Limb (tissue), 2 donors: ENCODE measurements around the gene IL12RB1.

Experiments used
- DNase-seq, 2 donors: peaks; one replicate each; pipeline ENCODE4 v3.0.0-alpha.2; 2016; ENCODE audit errors: extremely low spot score in 2 of 2

The IL12RB1 gene

DNA sequence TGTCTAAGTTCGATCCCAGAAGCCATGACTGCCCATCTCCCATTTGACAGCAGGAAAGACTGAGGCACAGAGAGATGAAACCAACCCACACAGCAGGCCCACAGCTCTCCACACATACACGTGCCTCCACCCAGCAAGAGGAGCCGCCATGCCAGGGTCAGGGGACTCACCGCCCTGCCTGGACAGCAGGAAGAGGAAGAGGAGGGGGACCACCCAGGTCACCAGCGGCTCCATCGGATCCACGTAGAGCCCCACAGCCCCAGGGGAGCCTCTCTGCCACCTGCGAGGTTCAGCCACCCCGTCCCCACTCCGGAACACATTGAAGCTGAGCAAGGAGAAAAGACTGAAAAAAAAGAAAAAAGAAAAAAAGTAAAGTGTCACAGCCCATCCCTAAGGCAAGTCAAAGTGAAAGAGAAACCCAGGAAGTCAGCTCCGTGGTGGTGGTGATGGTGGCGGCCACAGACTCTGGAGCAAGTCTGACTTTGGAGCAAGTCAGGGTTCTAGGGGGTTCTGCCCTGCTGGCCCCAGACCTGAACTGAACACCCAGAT, at the start of gene IL12RB1:
TSS of gene IL12RB1 (minus strand) at position 345 of the 549 bp plus-strand sequence. CDS start at position 234, 111 bp downstream.
- DNase-seq = no peak

DNA sequence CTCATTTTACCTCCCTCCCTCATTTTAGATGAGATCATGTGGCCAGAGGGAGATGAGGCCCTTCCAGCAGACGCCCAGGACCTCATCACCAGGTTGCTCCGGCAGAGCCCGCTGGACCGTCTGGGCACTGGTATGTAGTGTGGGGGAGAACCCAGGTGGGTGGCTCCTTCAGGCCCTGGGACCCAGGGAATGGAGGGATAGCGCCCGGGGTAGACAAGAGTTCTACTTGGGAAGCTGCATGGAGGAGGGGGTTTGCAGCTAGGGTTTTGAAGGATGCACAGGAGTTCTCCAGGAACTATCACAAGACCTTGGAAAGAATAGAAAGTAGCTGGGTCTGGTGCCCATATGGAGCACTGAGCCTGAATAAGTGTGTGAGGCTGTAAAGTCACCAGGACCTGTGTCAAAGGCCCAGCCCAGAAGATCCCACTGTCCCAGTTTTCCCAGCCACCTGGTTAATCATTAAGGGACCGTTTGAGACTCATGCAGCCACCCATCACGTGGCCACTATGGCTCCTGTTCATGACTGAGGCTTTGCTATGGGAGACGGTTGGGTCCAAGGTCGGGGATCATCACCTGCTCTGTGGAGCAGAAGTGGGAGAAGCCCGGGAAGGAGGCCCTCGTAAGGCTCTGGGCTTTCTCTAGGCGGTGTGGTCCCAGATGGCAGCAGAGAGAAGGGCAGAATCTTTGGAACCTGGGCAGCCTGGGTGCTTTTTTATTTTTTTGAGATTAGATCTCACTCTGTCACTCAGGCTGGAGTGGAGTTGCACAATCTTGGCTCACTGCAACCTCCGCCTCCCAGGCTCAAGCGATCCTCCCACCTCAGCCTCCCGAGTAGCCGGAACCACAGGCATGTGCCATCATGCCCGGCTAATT, 49.2 kb upstream of the IL12RB1 start:
- no peak for DNase-seq

DNA sequence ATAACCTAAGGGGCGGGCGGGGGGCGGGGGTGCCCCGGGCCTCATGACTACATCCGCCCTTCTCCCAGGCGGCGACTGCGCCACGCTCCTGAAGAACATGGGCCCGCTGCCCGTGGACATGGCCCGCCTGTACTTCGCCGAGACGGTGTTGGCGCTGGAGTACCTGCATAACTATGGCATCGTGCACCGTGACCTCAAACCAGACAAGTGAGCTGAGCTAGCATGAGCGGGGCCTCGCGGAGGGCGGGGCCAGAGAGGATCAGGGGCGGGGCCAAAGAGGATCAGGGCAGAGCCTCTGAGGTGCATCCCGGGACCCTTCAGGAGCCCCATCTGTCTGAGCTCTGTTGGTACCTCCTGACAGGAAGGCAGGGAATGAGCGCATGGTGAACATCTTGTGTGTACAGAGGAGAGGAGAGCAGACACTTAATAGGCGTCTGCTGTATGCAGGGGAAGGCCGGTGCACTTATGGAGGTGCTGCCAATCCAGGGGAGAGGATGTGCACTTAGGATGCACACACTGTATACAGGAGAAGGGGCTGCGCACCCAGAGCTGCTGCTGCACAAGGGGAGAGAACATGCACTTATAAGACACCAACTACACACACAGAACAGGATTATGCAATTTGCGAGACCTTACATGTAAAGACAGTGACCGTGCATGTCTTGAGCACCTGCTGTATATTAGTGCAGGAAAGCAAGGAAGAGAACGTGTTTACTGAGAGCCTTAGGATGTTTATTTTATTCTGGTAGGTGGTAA, 45.3 kb upstream of the IL12RB1 start:
- DNase-seq = no peak

DNA sequence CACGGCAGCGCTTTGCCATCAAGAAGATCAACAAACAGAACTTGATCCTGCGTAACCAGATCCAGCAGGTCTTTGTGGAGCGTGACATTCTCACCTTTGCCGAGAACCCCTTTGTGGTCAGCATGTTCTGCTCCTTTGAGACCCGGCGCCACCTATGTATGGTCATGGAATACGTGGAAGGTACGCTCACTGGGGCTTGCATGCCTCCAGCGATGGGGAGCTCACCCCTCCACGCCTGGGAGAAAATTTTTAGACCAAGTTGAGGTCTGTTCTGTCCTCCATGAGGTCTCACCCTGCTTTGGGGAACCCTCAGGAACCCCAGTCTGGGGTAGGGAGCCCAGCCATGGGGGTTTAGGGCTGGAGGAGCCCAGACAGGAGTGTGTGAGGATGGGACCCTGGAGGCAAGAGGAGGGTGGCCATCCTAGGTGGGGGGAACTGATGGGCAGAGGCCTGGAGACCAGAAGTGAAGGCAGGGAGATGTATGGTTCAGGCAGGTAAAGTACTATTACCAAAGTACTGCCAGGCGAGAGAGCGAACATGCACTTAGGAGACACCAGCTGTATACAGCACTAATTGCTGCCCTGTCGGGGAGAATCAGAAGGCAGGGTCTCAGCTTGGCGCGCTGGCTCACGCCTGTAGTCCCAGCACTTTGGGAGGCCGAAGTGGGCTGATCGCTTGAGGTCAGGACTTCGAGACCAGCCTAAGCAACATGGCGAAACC, 43.9 kb upstream of the IL12RB1 start:
- no peak for DNase-seq

DNA sequence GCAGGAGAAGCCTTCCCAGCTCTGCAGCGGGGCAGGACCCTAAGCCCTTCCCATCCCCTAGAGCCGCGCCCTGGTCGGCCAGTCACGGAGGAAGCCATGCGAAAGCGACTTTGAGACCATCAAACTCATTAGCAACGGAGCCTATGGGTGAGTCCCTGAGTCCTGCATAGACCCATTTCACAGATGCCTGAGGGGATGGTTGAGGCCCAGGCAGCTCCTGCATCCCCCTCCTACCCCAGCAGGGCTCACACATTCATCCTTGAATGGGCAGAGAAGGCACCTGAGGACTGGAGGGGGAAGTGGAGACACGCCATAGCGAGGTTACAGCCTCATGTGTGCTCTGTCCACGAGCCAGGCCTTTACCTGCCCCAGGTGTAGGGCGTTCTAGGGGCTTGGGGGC, 42.1 kb upstream of the IL12RB1 start:
- no peak for DNase-seq

DNA sequence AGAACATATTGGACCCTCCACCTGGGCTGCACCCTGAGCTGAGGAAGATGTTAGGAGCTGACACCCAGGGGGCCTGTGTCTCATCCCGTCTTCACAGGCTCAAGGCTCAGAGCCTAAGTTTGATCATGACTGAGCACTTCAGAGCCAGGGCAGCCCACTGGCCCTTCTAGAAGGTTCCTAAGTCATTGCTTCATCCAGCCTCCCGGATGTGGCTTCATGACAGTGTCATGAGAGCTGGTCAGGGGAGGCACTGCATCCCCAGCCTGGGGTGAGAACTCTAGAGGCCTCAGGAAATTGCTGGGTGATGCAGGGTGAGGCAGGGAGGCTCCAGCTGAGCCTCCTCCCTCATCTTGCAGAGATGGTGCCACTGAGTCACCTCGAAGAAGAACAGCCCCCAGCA, 41.3 kb upstream of the IL12RB1 start:
- no peak for DNase-seq

DNA sequence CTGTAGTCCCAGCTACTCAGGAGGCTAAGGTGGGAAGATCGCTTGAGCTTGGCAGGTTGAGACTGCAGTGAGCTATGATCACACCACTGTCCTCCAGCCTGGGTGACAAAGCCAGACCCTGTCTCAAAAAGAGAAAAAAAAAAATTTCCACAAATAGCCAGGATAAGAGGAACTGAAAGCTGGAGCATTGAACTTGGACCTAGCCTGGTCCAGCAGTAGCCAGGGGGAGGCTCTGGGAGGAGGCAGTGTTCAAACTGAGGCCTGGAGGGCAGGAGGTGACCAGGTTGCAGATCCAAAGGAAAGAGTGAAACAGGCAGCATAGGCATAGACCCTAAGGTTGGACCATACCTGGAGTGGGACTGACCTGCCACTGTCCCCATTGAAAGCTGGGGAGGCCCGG, 39.4 kb upstream of the IL12RB1 start:
- DNase-seq = no peak

DNA sequence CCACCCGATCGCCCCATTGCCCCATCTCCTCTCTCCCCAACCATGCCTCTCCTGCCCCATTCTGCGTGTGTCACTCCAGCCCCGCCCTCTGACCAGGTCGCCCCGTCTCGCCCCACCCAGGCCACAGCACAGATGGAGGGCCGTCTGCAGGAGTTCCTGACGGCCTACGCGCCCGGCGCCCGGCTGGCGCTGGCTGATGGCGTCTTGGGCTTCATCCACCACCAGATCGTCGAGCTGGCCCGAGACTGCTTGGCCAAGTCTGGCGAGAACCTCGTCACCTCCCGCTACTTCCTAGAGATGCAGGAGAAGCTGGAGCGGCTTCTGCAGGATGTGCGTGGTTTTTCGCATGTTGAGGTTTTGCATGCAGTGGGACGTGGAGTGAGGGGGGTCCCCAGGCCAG, 37.1 kb upstream of the IL12RB1 start:
- DNase-seq = no peak

DNA sequence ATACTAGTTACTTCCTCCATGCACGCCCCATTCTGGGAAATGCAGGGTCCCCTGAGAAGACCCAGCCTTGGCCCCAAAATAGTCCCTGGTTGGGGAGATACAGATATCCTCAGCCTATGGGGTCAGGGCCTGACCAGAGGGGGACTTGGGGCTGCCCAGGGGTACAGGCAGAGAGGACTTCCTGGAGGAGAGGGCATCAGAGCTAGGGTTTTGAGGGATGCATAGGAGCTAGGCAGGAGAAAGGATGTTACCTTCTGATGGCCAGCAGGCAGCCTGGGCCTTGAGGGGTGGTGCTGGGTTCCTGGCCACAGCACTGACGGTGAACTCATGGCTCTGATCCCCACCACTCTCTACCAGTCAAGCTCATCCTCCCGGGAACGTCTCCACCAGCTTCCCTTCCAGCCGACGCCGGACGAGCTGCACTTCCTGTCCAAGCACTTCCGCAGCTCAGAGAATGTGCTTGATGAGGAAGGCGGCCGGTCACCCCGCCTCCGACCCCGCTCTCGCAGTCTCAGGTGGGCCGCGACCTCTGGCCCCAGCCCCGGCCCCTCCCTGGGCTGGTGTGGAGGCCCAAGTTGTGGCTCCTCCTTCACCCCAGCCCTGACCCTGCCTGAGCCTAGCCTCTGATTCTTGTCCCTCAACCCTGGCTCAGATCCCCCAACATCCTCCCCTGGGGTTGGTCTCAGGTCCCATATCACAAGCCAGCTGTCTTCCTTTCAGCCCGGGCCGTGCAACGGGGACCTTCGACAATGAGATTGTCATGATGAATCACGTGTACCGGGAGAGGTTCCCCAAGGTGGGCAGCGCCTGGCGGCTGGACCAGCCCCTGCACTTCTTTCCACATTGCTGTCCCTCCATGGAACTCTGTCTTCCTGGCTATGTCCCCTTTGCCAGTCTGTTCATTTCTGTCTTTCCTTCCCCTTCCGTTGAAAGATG, 36.4 kb upstream of the IL12RB1 start:
- no peak for DNase-seq

DNA sequence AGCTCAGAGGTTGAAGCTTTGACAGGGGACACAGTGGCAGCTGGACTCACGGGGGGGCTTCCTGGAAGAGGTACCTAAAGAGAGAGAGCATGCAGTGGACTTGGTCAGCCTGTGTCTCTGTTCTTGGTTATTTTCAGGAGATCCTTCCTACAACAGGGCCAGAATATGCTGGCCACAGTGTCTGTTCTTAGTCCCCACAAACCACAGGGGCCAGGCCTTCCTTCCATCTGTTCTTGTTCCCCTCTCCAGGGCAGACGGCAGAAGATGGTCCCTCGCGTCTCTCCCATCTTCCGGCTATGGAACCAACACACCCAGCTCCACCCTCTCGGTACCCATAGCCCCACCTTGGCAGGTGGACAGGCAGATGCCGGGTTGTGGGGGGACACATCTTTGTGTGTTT, 35.7 kb upstream of the IL12RB1 start:
- no peak for DNase-seq

DNA sequence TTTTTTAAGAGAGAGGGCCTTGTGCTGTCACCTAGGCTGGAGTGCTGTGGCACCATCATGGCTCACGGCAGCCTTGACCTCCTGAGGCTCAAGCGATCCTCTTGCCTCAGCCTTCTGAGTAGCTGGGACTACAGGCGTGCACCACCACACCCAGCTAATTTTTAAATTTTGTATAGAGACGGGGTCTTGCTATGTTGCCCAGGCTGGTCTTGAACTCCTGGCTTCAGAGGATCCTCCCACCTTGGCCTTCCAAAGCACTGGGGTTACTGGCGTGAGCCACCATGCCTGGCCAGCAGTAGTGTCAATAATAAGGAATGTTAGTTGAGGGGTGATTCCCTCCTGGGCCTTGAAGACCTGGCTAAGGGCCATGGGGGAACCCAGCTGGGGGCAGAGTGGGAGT, 34.4 kb upstream of the IL12RB1 start:
- no peak for DNase-seq

DNA sequence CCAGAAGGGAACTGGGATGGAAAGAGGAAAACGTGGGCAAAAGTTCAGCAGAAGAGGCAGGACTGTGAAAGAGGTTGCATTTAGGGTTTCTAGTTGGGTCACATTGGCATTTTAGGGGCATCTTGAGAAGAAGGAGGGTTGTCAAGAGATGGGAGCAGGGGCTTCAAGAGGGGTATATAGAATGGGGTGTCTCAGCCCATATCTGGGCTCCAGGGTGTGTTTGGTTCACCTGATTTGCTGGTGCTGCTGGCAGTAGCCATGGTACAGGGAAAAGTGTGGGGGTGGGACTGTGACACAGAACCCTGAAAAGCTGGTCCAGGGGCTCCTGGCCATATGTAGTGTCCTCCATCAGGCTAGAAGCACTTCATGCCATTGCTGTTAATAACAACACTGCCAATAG, 33.4 kb upstream of the IL12RB1 start:
- DNase-seq = no peak

DNA sequence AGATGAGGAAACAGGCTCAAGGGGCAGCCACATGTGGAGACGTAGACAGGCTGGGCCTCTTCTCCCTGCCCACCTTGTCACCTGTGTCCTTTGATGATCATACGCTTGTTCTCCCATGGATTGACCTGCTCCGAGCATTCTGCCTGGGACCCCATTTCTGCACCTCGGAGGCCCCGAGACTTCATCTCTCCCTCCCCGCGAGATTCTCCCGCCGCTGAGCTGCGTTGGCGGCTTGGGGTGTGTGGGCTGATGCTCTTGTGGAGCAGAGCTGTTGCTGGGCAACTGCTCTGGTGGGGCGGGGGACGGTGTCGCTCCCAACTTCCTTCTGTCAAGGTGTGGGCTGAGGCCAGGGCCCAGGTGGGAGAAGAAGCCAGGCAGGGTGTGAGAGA, 33.0 kb upstream of the IL12RB1 start:
- no peak for DNase-seq

DNA sequence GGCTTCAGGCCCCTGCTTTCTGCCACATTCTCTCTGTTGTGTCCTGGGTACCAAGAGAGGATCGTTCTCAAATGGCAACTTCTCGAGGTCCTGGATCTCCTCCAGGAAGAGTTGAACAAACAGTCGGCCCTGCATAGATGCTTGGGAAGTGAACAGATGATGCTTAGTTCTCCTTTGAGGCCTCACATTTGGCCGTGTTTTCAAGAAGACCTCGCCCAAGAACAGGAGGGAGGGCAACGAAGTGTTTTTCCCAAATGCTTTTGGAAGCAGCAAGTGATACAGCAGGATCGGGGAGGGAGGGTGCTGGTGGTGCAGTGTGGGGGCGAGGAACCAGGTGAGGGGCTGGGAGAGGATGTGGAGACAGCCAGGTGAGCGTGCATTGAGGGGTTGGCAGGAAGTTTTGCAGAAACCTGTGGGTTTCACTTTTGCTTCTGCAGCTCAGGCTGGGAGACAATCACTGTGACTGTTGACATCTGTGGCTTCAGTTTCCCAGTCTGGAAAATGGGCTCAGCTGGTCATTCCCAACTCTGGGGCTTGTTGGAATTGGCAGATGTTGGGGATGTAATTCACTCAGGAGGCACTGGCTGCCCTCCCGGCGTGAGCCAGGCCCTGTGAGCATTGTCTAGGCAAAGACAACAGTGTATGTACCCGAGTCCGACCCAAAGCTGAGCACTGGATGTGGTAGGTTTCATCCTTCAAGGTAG, 32.4 kb upstream of the IL12RB1 start:
- no peak for DNase-seq

DNA sequence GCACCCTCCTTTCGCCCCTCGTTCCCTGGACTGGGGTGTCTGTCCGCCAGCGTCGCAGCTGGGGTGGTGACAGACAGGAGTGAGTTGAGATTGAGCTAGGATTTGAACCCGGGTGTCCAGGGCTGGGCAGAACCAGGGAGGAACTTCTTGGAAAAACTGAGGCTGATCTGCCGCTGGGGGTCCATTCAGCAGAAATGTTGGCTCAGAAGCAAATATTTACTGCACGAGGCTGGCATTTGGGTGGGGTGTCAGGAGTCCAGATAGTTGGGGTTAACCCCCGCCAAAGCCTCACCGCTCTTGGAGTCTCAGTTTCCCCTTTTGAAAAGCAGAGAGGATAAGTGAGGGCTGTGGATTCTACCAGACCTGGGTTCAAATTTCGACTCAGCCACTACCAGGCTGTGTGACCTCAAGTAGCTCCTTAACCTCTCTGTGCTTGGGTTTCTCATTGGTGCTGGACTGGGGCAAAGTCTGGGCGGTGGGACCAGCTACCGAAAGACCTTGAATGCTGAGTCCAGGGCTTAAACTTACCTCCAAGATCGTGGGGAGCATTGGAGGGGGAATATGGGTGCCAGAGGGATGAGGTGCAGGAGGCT, 31.8 kb upstream of the IL12RB1 start:
- DNase-seq = no peak

DNA sequence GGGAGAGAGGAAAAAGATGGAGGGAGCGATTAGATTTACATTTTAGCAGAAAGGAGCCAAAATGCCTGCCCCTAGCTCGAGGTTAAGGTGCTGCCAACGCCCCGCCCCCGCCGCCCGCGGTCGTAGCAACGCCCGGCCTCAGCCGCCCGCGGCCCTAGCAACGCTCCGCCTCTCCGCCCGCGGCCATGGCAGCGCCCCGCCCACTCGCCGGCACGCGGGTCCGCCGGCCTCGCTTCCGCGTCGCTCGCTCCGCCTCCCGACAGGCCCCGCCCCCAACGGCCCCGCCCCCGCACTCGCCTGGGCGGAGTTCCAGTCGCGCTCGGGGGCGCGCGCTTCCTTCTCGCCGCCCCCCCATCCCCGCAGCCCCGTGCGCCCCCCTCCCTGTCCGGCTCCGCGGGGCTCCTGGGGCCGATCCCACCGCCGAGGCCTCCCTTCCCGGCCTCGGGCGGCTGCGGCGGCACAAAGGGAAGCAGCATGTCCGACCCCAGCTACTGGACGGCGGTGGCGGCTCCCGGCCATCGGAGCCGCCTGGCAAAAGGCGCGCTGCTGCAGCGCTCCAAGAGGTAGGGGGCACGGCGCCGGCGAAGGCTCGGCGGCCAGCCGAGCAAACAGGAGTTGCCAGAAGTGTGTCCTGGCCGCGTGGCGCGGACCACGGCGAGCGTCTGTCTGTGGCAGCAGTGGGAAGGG, 31.1 kb upstream of the IL12RB1 start:
- peak; percentile 92 to 96 for DNase-seq

DNA sequence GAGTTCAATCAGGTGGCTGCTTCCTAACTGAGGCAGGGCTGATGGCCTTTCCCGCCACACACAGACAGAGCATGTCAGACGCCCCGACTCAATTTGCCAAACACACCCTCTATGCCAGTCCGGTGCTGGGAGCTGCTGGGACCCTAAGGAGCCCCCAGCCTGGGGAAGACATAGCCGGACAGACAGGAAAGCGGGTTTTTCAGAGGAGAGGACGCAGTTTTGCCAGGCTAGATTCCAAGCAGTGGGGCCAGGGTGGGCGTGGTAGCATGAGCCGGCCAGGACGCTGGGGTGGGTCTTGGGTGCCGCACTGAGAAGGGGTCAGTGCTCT, 30.6 kb upstream of the IL12RB1 start:
- DNase-seq = no peak

DNA sequence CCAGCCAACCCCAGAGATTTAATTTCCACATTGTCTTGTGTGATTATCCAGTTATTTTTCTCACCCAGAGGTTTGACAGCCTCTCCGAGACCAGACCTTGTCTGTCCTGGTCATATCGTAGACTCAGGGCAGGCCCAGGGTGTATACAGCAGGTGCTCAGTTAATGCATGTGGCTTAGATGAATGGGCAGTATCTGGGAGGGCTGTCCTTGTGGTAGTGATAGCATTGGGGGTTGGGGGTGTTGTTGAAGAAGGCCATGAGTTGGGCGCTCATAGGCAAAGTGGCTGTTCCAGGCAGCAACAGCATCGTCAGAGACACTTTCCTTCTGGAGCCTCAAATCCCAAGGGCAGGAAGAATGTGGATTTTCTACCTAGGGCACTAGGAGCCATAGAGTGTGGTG, 27.7 kb upstream of the IL12RB1 start:
- DNase-seq = no peak

DNA sequence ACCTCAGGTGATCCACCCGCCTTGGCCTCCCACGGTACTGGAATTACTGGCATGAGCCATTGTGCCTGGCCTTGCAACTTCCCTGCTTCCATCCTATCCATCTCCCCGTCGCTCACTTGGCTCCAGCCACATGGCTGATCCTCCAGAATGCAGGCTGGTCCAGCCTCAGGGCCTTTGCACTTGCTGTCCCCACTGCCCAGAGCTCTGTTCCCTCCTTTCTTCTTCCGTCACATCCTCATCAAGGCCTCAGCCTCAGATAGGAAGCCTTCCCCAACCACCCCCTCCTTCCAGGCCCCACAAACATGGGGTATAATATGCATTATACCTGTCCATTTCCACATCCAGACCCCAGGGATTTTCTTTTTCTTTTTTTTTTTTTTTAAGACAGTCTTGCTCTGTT, 27.1 kb upstream of the IL12RB1 start:
- DNase-seq = no peak
